Measurements from ENCODE around the gene ASB11. TPM values are rescaled to one million over a fixed set of nuclear protein-coding genes. Genes with fewer than 3 reads are reported as not detected.
A peak's percentile ranks its signal among the peaks of the same experiment; 100 is the strongest.
"Not testable (repeated sequence)": the region's sequence is repeated elsewhere in the genome, so short reads cannot be mapped to it uniquely, and the experiment has no call there.

The ASB11 gene
- total RNA-seq, 1 experiment from 2014 or later = not detected

GRCh38 chrX:15277604-15278003 lies 37.8 kb downstream of the ASB11 start:
- H3K9me3 ChIP-seq (replicated peaks) = 0 out of 2 replicates have a peak, but pooled peaks cover 3% of the 10 kb centered on the region
- DNase-seq = no peak
- H3K36me3 ChIP-seq = no peaks in the 10 kb centered on the region
- no peak overlapping the region for H3K27ac ChIP-seq
- no peaks in the 10 kb centered on the region; the same call in 1 of the 2 replicates for H3K27me3 ChIP-seq
- no peak overlapping the region for H3K4me3 ChIP-seq
- H3K4me1 ChIP-seq = no peaks in the 10 kb centered on the region

GRCh38 chrX:15274946-15275345 lies 40.5 kb downstream of the ASB11 start:
- DNase-seq = no peak
- Histone ChIP-seq H3K4me1 (no peaks in the 10 kb centered on the region), H3K27ac (no peak overlapping the region), H3K27me3 (no peaks in the 10 kb centered on the region; the same call in 1 of the 2 replicates), H3K9me3 (replicated peaks) (0 out of 2 replicates have a peak, but pooled peaks cover 3% of the 10 kb centered on the region), H3K36me3 (no peaks in the 10 kb centered on the region), H3K4me3 (no peak overlapping the region)

- not testable (repeated sequence) for H3K9me3 ChIP-seq (replicated peaks); DNase-seq; H3K4me1 ChIP-seq; H3K36me3 ChIP-seq; H3K27ac ChIP-seq; H3K4me3 ChIP-seq; H3K27me3 ChIP-seq
Measured at GRCh38 chrX:15273275-15273674, 42.2 kb downstream of the ASB11 start.

- Histone ChIP-seq H3K4me1 (peaks cover 7% of the 10 kb centered on the region), H3K4me3 (no peak overlapping the region), H3K9me3 (replicated peaks) (0 out of 2 replicates have a peak, but pooled peaks cover 3% of the 10 kb centered on the region), H3K27me3 (no peaks in the 10 kb centered on the region; the same call in 1 of the 2 replicates), H3K27ac (no peak overlapping the region), H3K36me3 (no peaks in the 10 kb centered on the region)
- DNase-seq = no peak
Measured at GRCh38 chrX:15271757-15272156, 43.7 kb downstream of the ASB11 start.

- H3K4me1 ChIP-seq = peaks cover 7% of the 10 kb centered on the region
- no peaks in the 10 kb centered on the region for H3K27me3 ChIP-seq
- H3K27ac ChIP-seq = peak within 1 kb of the TSS; percentile 55
- H3K36me3 ChIP-seq = no peaks in the 10 kb centered on the region
- 0 out of 2 replicates have a peak, but pooled peaks cover 3% of the 10 kb centered on the region for H3K9me3 ChIP-seq (replicated peaks)
- peak within 1 kb of the TSS; percentile 45 for H3K4me3 ChIP-seq
- DNase-seq = peak; percentile 78 to 81
Measured at GRCh38 chrX:15269618-15270521, 45.6 kb downstream of the ASB11 start, which contains the start of gene ASB9. Gene ASB9, minus strand, starts transcription at chrX:15270083. Its CDS starts 209 bp downstream, at chrX:15269874.

- no peaks in the 10 kb centered on the region for H3K36me3 ChIP-seq
- peak overlapping the region; percentile 55; the same call in 1 of the 2 replicates for H3K27ac ChIP-seq
- peaks cover 7% of the 10 kb centered on the region for H3K4me1 ChIP-seq
- DNase-seq = peak in 1 of 2 experiments; percentile 4
- H3K4me3 ChIP-seq = peak overlapping the region; percentile 45; the same call in 1 of the 2 replicates
- 0 out of 2 replicates have a peak, but pooled peaks cover 3% of the 10 kb centered on the region for H3K9me3 ChIP-seq (replicated peaks)
- no peaks in the 10 kb centered on the region for H3K27me3 ChIP-seq
Measured at GRCh38 chrX:15269120-15269519, 46.3 kb downstream of the ASB11 start.

GRCh38 chrX:15254852-15255251 lies 60.6 kb downstream of the ASB11 start:
- 0 out of 2 replicates have a peak, but pooled peaks cover 2% of the 10 kb centered on the region for H3K36me3 ChIP-seq
- H3K27ac ChIP-seq = no peak overlapping the region
- no peaks in the 10 kb centered on the region for H3K4me1 ChIP-seq
- H3K9me3 ChIP-seq (replicated peaks) = no peaks in the 10 kb centered on the region
- no peak overlapping the region for H3K4me3 ChIP-seq
- no peak for DNase-seq
- H3K27me3 ChIP-seq = no peaks in the 10 kb centered on the region

GRCh38 chrX:15245896-15246295 lies 69.5 kb downstream of the ASB11 start:
- H3K4me1 ChIP-seq = peaks cover 3% of the 10 kb centered on the region
- H3K27me3 ChIP-seq = no peaks in the 10 kb centered on the region
- no peak overlapping the region for H3K4me3 ChIP-seq
- no peak overlapping the region for H3K27ac ChIP-seq
- H3K9me3 ChIP-seq (replicated peaks) = no peaks in the 10 kb centered on the region
- H3K36me3 ChIP-seq = no peaks in the 10 kb centered on the region
- DNase-seq = no peak

GRCh38 chrX:15244421-15244820 lies 71.0 kb downstream of the ASB11 start:
- H3K27ac ChIP-seq = no peak overlapping the region
- H3K27me3 ChIP-seq = no peaks in the 10 kb centered on the region
- no peak for DNase-seq
- peaks cover 3% of the 10 kb centered on the region for H3K4me1 ChIP-seq
- H3K4me3 ChIP-seq = no peak overlapping the region
- H3K36me3 ChIP-seq = no peaks in the 10 kb centered on the region
- H3K9me3 ChIP-seq (replicated peaks) = no peaks in the 10 kb centered on the region

GRCh38 chrX:15242899-15243555 lies 72.4 kb downstream of the ASB11 start:
- no peaks in the 10 kb centered on the region for H3K27me3 ChIP-seq
- DNase-seq = peak; percentile 50 to 87
- no peaks in the 10 kb centered on the region for H3K9me3 ChIP-seq (replicated peaks)
- H3K27ac ChIP-seq = no peak overlapping the region
- H3K4me1 ChIP-seq = peaks cover 3% of the 10 kb centered on the region
- H3K4me3 ChIP-seq = no peak overlapping the region
- no peaks in the 10 kb centered on the region for H3K36me3 ChIP-seq

- Histone ChIP-seq H3K36me3 (no peaks in the 10 kb centered on the region), H3K4me3 (no peak overlapping the region), H3K9me3 (replicated peaks) (no peaks in the 10 kb centered on the region), H3K27me3 (no peaks in the 10 kb centered on the region), H3K4me1 (no peaks in the 10 kb centered on the region; the same call in 1 of the 2 replicates), H3K27ac (no peak overlapping the region)
- no peak for DNase-seq
Measured at GRCh38 chrX:15241301-15241700, 74.1 kb downstream of the ASB11 start.

- Histone ChIP-seq H3K9me3 (replicated peaks) (no peaks in the 10 kb centered on the region), H3K4me1 (no peaks in the 10 kb centered on the region; the same call in 1 of the 2 replicates), H3K27ac (no peak overlapping the region), H3K27me3 (no peaks in the 10 kb centered on the region), H3K36me3 (no peaks in the 10 kb centered on the region), H3K4me3 (no peak overlapping the region)
- no peak for DNase-seq
Measured at GRCh38 chrX:15240414-15240813, 75.0 kb downstream of the ASB11 start.

- Histone ChIP-seq H3K4me3 (no peak overlapping the region), H3K9me3 (replicated peaks) (no peaks in the 10 kb centered on the region), H3K36me3 (no peaks in the 10 kb centered on the region), H3K27me3 (no peaks in the 10 kb centered on the region), H3K27ac (no peak overlapping the region), H3K4me1 (no peaks in the 10 kb centered on the region)
- no peak for DNase-seq
Measured at GRCh38 chrX:15236146-15236545, 79.3 kb downstream of the ASB11 start.

- Histone ChIP-seq H3K27me3 (no peaks in the 10 kb centered on the region), H3K4me1 (no peaks in the 10 kb centered on the region), H3K27ac (no peak overlapping the region), H3K9me3 (replicated peaks) (no peaks in the 10 kb centered on the region), H3K4me3 (no peak overlapping the region), H3K36me3 (no peaks in the 10 kb centered on the region)
- no peak for DNase-seq
Measured at GRCh38 chrX:15235001-15235400, 80.4 kb downstream of the ASB11 start.

Measured in SJCRH30 (cell line).